HG03432 (cell line): ENCODE data around the gene MYT1.
A peak's percentile ranks its signal among the peaks of the same experiment; 100 is the strongest.
"Not testable (repeated sequence)": the region's sequence is repeated elsewhere in the genome, so short reads cannot be mapped to it uniquely, and the experiment has no call there.

Experiments
- ATAC-seq: cut with Tn5 transposase; IDR thresholded peaks from one replicate; pipeline ENCODE4 v1.9.1; 2021; ENCODE audit warnings: mild to moderate bottlenecking, moderate library complexity; ENCODE audit not compliant: unreplicated experiment

The MYT1 gene

GRCh38 chr20:64164123-64164836 lies at the start of gene MYT1:
Gene MYT1, plus strand, starts transcription at chr20:64164452. Its CDS starts 34,410 bp downstream, at chr20:64198862.
- ATAC-seq, result no peak

GRCh38 chr20:64115171-64115911 lies 48.9 kb upstream of the MYT1 start:
- no peak for ATAC-seq

- ATAC-seq, result no peak
Measured at GRCh38 chr20:64116016-64116415, 48.2 kb upstream of the MYT1 start.

- no peak for ATAC-seq
Measured at GRCh38 chr20:64116541-64117431, 47.5 kb upstream of the MYT1 start.

GRCh38 chr20:64117432-64117777 lies 46.8 kb upstream of the MYT1 start:
- not testable (repeated sequence) for ATAC-seq

GRCh38 chr20:64119301-64119680 lies 45.0 kb upstream of the MYT1 start:
- no peak for ATAC-seq

- ATAC-seq, result peak; percentile 10
Measured at GRCh38 chr20:64119681-64120341, 44.4 kb upstream of the MYT1 start.

- ATAC-seq, result no peak
Measured at GRCh38 chr20:64121586-64121985, 42.7 kb upstream of the MYT1 start.

GRCh38 chr20:64122927-64123326 lies 41.3 kb upstream of the MYT1 start:
- not testable (repeated sequence) for ATAC-seq

- not testable (repeated sequence) for ATAC-seq
Measured at GRCh38 chr20:64123517-64123916, 40.7 kb upstream of the MYT1 start.

GRCh38 chr20:64129146-64129782 lies 35.0 kb upstream of the MYT1 start:
- ATAC-seq, result no peak

GRCh38 chr20:64130271-64130670 lies 34.0 kb upstream of the MYT1 start:
- ATAC-seq, result no peak

GRCh38 chr20:64130876-64131275 lies 33.4 kb upstream of the MYT1 start:
- no peak for ATAC-seq

- no peak for ATAC-seq
Measured at GRCh38 chr20:64131406-64131805, 32.8 kb upstream of the MYT1 start.

- ATAC-seq, result no peak
Measured at GRCh38 chr20:64133951-64134407, 30.3 kb upstream of the MYT1 start.

GRCh38 chr20:64134744-64135143 lies 29.5 kb upstream of the MYT1 start:
- ATAC-seq, result not testable (repeated sequence)

GRCh38 chr20:64136004-64136710 lies 28.1 kb upstream of the MYT1 start:
- no peak for ATAC-seq

- ATAC-seq, result no peak
Measured at GRCh38 chr20:64137598-64138031, 26.6 kb upstream of the MYT1 start.

GRCh38 chr20:64138276-64138815 lies 25.9 kb upstream of the MYT1 start:
- ATAC-seq, result no peak
